A549 (cell line): ENCODE data around the gene POU6F1.

Source experiments
- BHLHE40 ChIP-seq: IDR thresholded peaks from 2 replicates; pipeline ENCODE4 v1.6.1; 2012; ENCODE audit warnings: low read depth, low read length, inconsistent platforms
- EP300 ChIP-seq, 2 experiments: fragments of >200 bp; sonication (Bioruptor Twin); formaldehyde crosslinking; IDR thresholded peaks; 2 replicates in 1 of 2; 3 replicates in 1 of 2; pipeline ENCODE4 v1.6.1; 2016 to 2017
- JUN ChIP-seq, 2 experiments: fragments of >200 bp; sonication (Bioruptor Twin); formaldehyde crosslinking; IDR thresholded peaks; 2 replicates in 1 of 2; 3 replicates in 1 of 2; pipeline ENCODE4 v1.6.1; 2016 to 2017
- JUNB ChIP-seq: fragments of >200 bp; sonication (Bioruptor Twin); formaldehyde crosslinking; IDR thresholded peaks from 2 replicates; pipeline ENCODE4 v1.6.1; 2016
- MYC ChIP-seq: IDR thresholded peaks from 2 replicates; pipeline ENCODE4 v1.6.1; 2012; ENCODE audit warnings: mild to moderate bottlenecking, inconsistent platforms, low read length, improper control_type of control experiment, borderline replicate concordance
- RAD21 ChIP-seq, 2 experiments: fragments of >200 bp in 1 of 2; sonication (Bioruptor Twin) in 1 of 2; formaldehyde crosslinking in 1 of 2; IDR thresholded peaks in 1 of 2; conservative IDR thresholded peaks in 1 of 2; 2 replicates in 1 of 2; 3 replicates in 1 of 2; pipeline ENCODE4 v1.6.1; 2012 to 2018; ENCODE audit warnings: inconsistent platforms in 1 of 2
- RFX5 ChIP-seq: fragments of 450-650 bp; IDR thresholded peaks from 2 replicates; pipeline ENCODE4 v1.7.1; 2014; ENCODE audit warnings: antibody characterized with exemption, mild to moderate bottlenecking, moderate library complexity
- ZFP36 ChIP-seq: fragments of 450-650 bp; IDR thresholded peaks from 2 replicates; pipeline ENCODE4 v1.6.1; 2014; ENCODE audit warnings: borderline replicate concordance; ENCODE audit not compliant: partially characterized antibody
- TF ChIP-seq, protein P1 (sequence below): fragments of 150-350 bp; IDR thresholded peaks from 2 replicates; pipeline ENCODE4 v1.6.1; 2014; ENCODE audit warnings: low read depth, mild to moderate bottlenecking, low read length
- TF ChIP-seq, protein P2 (sequence below): fragments of >200 bp; sonication (Bioruptor Twin); formaldehyde crosslinking; IDR thresholded peaks from 3 replicates; pipeline ENCODE4 v1.5.1; 2016

DNA sequence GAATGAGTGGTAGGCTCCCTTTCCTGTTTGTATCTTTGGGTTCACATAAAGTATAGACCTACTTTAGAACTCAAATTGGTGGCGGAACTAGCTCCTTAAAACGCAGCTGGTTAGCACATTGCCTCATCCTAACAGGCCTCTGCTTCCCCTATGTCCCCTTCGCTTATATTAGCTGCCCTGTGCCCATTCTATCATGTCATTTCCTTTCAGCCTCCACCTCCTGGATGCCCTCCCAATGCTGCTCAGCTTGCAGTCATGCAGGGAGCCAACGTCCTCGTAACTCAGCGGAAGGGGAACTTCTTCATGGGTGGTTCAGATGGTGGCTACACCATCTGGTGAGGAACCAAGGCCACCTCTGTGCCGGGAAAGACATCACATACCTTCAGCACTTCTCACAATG lies 24.3 kb upstream of the POU6F1 start:
- TF ChIP-seq MYC (no peak), RAD21 (conservative IDR thresholded peaks at IDR 0.05 in 1 of 2, IDR thresholded peaks at IDR 0.05 in 1 of 2) (no peak), JUNB (no peak), ZFP36 (no peak), RFX5 (no peak), EP300 (IDR thresholded peaks at IDR 0.05) (no peak), BHLHE40 (no peak), JUN (IDR thresholded peaks at IDR 0.05) (no peak)
- TF ChIP-seq, protein P1, sequence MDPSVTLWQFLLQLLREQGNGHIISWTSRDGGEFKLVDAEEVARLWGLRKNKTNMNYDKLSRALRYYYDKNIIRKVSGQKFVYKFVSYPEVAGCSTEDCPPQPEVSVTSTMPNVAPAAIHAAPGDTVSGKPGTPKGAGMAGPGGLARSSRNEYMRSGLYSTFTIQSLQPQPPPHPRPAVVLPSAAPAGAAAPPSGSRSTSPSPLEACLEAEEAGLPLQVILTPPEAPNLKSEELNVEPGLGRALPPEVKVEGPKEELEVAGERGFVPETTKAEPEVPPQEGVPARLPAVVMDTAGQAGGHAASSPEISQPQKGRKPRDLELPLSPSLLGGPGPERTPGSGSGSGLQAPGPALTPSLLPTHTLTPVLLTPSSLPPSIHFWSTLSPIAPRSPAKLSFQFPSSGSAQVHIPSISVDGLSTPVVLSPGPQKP = no peak
- TF ChIP-seq, protein P2, sequence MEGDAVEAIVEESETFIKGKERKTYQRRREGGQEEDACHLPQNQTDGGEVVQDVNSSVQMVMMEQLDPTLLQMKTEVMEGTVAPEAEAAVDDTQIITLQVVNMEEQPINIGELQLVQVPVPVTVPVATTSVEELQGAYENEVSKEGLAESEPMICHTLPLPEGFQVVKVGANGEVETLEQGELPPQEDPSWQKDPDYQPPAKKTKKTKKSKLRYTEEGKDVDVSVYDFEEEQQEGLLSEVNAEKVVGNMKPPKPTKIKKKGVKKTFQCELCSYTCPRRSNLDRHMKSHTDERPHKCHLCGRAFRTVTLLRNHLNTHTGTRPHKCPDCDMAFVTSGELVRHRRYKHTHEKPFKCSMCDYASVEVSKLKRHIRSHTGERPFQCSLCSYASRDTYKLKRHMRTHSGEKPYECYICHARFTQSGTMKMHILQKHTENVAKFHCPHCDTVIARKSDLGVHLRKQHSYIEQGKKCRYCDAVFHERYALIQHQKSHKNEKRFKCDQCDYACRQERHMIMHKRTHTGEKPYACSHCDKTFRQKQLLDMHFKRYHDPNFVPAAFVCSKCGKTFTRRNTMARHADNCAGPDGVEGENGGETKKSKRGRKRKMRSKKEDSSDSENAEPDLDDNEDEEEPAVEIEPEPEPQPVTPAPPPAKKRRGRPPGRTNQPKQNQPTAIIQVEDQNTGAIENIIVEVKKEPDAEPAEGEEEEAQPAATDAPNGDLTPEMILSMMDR = no peak
